NCI-H345 (cell line): ENCODE data around the gene HGFAC.
A peak's percentile ranks its signal among the peaks of the same experiment; 100 is the strongest.

Experiments
- DNase-seq: peaks from one replicate; lab custom pipeline; 2025; lab: John Stamatoyannopoulos, UW

The HGFAC gene

GRCh38 chr4:3473996-3474765 is 32.4 kb downstream of the HGFAC start:
- DNase-seq: no peak

GRCh38 chr4:3475041-3475712 is 33.4 kb downstream of the HGFAC start:
- DNase-seq: no peak

GRCh38 chr4:3475713-3476260 is 34.0 kb downstream of the HGFAC start:
- DNase-seq: no peak

- no peak for DNase-seq
These were observed 34.6 kb downstream of the HGFAC start for GRCh38 chr4:3476341-3476747.

- no peak for DNase-seq
These were observed 35.4 kb downstream of the HGFAC start for GRCh38 chr4:3476936-3477749.

GRCh38 chr4:3477750-3478430 is 36.1 kb downstream of the HGFAC start:
- no peak for DNase-seq

GRCh38 chr4:3478446-3479357 is 36.9 kb downstream of the HGFAC start:
- DNase-seq: no peak

GRCh38 chr4:3479358-3480101 is 37.8 kb downstream of the HGFAC start:
- no peak for DNase-seq

- peak; percentile 40 for DNase-seq
These were observed 38.9 kb downstream of the HGFAC start for GRCh38 chr4:3480528-3481112.

GRCh38 chr4:3481113-3481531 is 39.4 kb downstream of the HGFAC start:
- DNase-seq: peak; percentile 38

- DNase-seq: no peak
These were observed 40.1 kb downstream of the HGFAC start for GRCh38 chr4:3481783-3482393.

GRCh38 chr4:3482707-3483106 is 40.9 kb downstream of the HGFAC start:
- no peak for DNase-seq

GRCh38 chr4:3483471-3483921 is 41.7 kb downstream of the HGFAC start:
- no peak for DNase-seq

GRCh38 chr4:3484057-3484973 is 42.5 kb downstream of the HGFAC start:
- peak; percentile 42 for DNase-seq

- no peak for DNase-seq
These were observed 43.4 kb downstream of the HGFAC start for GRCh38 chr4:3485011-3485791.

- no peak for DNase-seq
These were observed 44.2 kb downstream of the HGFAC start for GRCh38 chr4:3485886-3486540.
